GM18511 (cell line): ENCODE results near the gene KNOP1.
"Not testable (repeated sequence)": the region's sequence is repeated elsewhere in the genome, so short reads cannot be mapped to it uniquely, and the experiment has no call there.

Source experiments
- ATAC-seq: cut with Tn5 transposase; IDR thresholded peaks from one replicate; pipeline ENCODE4 v1.9.1; 2021; ENCODE audit warnings: mild to moderate bottlenecking, moderate library complexity; ENCODE audit not compliant: unreplicated experiment

The KNOP1 gene

DNA sequence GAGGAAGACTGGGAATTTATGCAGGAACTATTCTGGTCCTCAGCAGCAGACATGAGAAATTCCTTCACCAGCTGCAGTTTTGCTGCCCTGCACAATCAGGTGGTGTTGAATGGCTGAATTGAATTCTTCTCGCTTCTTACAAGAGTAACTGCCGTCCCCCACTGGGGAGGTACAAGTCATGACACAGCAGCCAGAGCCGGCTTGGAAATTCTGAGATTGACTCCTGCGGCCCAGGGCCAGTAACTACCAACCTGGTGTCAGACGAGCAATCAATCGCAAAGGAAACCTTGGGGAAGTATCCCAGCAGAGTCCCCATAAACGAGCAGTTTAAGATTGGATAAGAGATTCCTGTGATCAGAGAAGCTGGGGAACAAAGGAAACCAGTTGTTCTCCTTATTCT, 30.7 kb downstream of the KNOP1 start:
- ATAC-seq = no peak

DNA sequence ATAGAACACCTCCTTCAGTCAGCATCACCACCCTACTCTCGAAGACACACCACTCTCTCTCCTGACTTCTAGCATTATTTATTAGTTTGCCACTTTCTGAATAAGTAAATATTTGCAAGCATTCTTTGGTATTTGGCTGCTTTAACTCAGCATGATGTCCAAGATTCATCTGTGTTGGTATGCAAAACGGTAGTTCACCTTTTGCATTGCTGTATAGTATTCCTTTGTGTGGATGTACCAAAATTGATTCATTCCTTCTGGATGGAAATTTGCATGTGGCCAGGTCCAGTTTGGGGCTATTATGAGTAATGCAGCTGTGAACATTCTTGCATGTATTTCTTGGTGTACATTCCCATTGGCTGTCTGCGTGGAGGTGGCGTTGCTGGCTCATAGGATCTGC, 32.9 kb downstream of the KNOP1 start:
- ATAC-seq = no peak

DNA sequence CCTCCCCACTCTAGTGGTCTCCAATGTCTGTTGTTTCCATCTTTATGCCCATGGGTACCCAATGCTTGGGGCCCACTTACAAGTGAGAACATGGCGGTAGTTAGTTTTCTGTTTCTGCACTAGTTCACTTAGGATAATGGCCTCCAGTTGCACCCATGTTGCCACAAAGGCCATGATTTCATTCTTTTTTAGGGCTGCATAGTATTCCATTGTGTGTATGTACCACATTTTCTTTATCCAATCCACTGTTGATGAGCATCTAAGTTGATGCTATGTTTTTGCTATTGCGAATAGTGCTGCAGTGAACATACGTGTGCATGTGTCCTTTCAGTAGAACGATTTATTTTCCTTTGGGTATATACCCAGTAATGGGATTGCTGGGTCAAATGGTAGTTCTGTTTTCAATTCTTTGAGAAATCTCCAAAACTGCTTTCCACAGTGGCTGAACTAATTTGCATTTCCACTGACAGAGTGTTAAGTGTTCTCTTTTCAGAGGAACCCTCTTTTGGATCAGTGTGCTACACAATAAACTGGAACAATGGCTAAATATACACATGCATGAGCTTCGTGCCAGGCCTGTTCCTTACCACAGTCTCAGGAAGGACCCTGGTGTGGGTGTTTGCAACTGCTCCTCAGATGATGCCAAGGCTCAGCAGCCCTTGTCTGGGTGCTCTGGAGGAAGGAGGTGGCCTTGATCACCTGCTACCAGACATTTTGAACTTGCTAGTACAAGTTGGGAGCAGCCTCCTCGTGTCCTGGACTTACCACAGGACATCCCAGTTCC, 34.4 kb downstream of the KNOP1 start:
- no peak for ATAC-seq

DNA sequence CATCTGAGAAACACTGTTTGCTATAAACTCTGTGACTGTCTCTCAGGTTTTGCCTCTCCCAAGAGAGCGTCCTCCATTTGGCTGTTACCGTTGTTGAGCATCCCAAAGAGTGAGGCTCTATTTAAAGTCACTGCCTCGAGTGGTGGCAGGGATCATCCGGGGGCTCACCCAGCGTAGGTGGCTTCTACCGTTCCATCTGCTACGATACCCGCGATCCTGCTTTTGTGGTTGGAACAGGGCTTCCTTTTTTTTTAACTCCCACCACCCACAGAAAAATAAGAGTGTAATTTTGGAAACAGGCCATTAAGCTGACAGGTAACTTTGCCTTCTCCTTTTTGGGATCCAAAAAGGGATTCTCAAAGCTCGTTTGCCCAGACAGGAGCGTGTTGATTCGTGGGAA, 36.4 kb downstream of the KNOP1 start:
- ATAC-seq = no peak

DNA sequence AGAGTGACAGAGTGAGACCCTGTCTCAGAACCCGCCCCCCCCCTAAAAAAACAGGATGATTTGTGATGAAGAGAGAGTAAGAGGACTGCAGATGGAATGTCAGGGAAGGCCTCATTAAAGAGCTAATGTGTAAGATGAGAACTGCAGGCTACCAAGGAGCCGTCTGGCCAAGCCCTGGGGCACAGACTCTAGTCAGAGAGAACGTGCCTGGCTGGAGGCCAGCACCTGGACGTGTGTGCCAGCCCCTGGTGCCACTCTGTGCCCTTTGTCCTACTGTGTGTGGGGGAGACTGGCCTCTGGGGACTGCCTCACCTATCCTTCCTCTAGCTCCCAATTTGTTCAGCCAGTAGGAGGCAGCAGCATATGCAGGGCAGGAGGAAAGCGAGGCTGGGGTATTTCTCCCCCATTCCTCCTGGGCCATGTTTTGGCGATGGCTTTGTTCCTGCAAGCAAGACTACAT, 37.1 kb downstream of the KNOP1 start:
- ATAC-seq = no peak

DNA sequence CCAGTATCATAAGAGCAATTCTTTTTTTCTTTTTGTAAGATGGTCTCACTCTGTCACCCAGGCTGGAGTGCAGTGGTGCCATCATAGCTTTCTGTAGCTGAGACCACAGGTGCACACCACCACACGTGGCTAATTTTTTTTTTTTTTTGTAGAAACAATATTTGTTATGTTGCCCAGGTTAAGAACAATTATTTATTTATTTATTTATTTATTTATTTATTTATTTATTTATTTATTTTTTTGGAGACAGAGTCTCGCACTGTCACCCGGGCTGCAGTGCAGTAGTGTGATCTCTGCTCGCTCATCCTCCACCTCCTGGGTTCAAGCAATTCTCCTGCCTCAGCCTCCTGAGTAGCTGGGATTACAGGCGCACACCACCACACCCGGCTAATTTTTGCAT, 38.7 kb downstream of the KNOP1 start:
- ATAC-seq = not testable (repeated sequence)

DNA sequence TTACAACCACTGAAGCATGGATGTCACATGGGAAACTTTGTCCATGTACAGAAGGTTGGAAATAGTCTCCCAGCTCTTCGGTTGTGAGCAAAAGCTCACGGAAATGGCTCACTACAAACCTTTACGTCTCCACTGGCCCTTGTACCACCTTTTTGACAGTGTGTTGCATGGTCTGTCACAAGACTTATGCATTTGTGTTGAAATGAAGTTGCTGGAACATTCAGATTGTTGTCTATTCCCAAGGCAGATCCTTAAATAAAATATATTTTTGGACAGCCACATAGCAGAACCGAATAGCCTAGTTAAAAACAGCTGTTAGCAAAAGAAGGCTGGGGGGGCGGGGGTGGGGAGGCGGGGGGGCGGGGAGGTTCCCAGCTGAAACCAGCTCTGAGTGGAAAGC, 39.2 kb downstream of the KNOP1 start:
- ATAC-seq = no peak

DNA sequence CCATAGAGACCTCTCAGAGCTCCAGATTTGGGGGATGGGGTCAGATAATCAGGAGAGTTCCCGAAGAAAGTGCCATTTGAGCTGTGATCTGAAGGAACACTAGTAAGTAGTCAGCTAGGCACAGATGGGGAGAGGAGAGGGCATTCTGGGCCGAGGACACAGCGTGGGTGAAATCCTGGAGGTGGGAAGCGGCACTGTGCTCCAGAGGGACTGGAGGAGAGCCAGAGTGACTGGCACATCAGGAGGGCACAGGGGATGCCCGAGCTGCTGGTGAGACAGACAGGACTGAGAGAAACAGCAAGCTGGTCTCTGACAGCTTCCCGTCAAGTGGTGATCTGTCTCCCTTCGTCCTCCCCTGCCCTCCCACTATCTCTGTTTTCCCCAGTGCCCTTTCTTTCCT, 40.6 kb downstream of the KNOP1 start:
- ATAC-seq = no peak

DNA sequence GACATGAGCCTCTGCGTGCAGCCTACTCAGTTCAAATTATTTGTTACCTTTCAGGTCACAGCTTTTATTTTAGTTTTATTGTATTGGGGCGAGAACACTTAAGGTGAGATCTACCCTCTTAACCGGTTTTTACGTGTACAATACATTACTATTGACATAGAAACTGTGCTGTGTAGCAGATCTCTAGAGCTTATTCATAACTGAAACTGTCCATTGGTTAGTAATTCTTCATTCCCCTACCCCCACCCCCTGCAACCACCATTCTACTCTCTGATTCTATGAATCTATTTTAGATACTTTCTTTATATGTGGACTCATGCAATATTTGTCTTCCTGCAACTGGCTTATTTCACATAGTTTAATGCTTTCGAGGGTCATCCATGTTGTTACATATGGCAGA, 43.5 kb downstream of the KNOP1 start:
- no peak for ATAC-seq

DNA sequence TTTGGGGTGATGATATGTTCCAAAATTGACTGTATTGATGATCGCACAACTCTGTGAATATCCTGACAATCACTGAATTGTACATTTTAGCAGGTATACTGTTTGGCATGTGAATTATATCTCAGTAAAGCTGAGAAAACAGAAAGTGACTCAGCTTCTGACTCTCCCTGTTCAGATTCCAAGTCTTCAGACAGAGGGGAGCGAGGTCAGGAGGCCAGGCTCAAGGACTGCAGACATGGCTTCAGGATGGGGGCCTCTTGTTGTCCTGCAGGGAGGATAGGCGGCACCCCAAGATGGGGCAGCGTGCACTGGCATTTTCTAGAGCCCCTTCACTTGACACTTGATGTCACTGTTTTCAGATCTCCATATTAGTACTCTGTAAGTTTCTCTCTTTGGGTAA, 45.6 kb downstream of the KNOP1 start:
- ATAC-seq = no peak

DNA sequence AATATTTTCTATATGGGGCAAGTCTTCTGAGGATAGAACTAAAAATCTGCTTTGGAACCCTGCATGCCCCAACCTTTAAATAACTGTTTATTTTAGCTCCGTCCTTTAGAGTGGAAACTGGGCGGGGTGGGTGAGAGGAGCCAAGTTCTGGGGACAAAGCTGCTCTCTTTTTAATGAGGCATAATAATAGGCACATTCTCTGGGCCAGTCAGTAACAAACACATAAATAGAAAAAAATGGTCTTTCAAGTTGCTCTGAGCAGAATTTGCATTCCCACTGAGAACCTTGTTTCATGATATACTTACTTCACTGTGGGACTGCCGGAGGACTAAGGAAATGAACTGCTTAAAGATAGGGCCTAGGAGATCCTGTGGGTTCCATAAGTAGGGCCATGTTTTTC, 51.5 kb downstream of the KNOP1 start:
- ATAC-seq = no peak

DNA sequence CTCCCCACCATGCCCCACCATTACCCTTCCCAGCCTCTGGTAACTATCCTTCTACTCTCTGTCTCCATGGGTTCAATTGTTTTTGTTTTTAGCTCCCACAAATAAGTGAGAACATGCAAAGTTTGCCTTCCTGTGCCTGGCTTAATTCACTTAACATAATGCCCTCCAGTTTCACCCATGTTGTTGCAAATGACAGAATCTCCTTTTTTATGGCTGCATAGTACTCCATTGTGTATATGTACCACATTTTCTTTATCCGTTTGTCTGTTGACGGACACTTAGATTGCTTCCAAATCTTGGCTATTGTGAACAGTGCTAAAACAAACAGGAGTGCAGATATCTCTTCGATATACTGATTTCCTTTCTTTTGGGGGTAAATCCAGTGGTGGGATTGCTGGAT, 52.7 kb downstream of the KNOP1 start:
- not testable (repeated sequence) for ATAC-seq

DNA sequence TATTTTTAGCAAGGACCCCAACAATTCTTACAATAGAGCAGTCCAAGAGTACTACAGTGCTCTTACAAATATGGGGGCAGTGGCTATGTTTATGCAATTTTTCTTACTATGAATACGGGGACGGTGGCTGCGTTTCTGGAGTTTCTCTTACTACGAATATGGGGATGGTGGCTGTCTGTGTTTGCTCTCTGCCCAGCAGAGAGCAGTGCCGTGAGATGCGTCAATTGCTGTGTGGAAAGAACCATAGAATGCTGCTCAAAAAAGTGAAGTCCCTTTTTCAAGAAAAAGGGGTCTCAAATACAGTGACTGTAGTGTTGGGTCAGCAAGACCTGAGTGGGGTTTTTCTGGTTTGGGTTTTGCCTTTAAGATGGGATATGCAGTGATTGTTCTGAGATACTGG, 53.9 kb downstream of the KNOP1 start:
- no peak for ATAC-seq

DNA sequence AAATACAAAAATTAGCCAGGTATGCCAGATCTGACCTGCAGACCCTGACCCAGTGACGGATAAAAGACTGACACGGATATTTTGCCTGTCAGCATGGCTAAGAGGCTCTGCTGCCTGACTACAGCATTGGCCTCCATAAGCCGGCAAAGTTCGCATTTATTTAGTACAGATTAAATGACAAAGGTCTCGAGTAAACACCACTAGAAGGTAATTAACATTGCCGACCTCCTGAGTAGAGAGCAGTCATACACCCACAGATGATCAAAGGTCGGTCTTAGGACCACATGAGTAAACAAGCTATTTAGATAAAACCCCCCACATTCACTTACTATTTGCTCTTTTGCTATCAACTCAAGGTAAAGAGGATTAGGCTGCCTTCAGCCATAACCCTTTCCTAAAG, 55.7 kb downstream of the KNOP1 start:
- ATAC-seq = no peak

DNA sequence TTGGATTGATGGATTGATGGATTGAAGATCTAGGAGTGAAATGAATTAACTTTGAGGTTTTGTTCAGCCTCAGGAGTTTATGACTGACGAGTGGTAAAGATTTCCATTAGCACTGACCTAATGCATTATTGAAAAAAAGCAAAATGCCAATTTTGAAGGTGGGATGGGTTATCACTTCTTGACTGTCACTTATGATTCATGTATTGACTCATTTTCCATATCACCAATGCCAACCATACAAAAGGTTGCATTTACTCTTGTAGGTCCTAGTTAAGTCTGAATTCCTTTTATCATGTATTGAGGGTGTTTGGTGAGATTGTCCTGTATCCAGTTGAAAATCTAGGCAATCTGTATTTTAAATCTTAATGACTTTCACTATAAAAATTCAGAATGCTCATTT, 57.6 kb downstream of the KNOP1 start:
- no peak for ATAC-seq

DNA sequence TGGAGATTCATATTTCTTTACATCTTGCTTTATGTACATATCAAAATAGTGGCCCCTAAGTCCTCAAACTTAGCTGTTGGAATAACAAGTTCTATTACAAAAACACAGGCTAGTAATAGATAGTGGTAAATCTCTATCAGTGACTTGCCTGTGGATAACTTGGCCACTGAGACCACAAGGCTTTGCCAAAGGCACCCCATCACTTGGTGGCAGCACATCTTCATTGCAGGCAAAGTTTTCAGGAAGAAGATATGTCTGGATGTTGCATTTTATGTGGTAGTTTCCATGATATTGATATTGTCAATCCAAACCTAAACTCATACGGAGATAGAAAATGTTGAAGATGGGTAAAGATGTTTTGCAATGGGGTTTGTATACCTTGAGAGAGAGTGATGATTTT, 58.5 kb downstream of the KNOP1 start:
- no peak for ATAC-seq

DNA sequence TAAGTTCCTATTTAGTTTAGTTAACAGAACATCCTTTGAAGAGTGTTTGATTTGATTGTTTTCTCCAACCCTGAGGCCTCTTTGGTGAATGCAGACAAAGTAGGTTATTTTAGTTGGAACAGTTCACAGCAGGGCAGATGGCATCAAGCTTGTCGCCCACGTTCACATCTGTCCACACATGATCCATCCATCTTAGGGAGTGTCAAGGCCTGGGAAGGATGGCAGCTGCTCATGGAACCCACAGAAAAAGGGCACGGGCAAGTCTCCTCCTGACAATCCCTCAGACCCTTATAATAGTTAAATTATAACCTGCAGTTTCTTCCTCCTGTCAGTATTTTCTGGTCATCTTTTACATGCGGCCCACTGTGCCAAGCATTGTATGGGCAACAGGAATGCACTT, 60.2 kb downstream of the KNOP1 start:
- no peak for ATAC-seq

DNA sequence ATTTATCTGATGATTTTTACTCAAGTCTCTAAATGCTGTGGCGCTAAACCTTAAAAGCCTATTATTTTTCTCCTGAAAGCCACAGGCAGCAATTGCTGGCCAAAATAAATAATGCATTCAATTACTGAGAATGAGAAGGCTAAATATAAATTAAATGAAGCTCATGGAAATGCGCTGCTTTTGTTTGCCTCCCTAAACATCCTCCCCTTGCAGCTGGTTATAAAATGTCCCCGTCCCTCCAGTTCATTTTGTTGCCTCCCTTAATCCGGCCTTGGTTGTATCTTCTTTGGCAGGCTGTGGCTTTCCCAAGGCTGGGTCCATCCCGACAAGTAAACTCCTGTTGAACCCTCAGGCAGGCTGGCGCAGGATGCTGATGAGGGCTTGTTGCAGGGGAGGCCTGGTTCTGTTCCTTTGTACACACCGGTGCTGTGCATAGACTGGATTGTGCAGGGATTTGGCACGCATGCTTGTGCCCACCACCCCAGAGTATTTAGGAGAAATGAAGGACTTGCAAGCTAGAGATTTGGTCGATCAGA, 62.7 kb downstream of the KNOP1 start:
- no peak for ATAC-seq

DNA sequence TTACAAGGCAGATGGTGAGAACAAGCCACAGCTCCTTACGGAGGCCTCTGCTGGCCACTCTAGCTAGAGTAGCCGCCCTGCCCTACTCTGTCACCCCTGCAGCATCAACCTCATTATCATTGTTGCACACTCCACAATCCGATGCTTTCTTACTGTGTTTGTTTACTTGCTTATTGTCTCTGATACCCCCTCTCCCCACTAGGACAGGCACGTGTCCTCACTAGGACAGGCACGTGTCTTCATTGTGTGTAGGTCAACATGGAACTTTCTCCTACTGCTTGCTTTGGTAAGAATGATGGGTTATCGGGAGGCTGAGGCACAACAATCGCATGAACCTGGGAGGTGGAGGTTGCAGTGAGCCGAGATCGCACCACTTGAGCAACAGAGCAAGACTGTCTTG, 63.9 kb downstream of the KNOP1 start:
- ATAC-seq = no peak
